CD4-positive, alpha-beta T cell treated with Interleukin-17A for 1 hour (primary cell): ENCODE data around the gene POLR3H.

Source experiments
- DNase-seq: peaks from one replicate; pipeline ENCODE4 v3.0.0-alpha.2; 2020

The POLR3H gene

DNA sequence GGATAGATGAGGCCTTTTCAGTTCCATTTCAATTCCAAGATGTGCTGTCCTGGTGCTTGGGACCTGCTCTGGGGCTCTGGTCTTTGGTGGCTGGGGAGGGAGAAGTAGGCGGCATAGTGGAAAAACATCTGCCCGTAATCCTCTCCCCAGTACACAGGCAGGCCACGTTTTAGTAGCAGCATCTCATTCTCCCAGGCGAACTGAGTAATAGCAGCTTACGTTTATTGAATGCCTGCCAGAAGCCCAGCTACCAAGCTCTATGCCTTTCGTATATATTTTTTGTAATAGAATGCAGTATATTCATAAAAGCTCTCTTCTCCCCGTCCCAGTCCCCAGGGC lies 63.9 kb downstream of the POLR3H start:
- DNase-seq: no peak

DNA sequence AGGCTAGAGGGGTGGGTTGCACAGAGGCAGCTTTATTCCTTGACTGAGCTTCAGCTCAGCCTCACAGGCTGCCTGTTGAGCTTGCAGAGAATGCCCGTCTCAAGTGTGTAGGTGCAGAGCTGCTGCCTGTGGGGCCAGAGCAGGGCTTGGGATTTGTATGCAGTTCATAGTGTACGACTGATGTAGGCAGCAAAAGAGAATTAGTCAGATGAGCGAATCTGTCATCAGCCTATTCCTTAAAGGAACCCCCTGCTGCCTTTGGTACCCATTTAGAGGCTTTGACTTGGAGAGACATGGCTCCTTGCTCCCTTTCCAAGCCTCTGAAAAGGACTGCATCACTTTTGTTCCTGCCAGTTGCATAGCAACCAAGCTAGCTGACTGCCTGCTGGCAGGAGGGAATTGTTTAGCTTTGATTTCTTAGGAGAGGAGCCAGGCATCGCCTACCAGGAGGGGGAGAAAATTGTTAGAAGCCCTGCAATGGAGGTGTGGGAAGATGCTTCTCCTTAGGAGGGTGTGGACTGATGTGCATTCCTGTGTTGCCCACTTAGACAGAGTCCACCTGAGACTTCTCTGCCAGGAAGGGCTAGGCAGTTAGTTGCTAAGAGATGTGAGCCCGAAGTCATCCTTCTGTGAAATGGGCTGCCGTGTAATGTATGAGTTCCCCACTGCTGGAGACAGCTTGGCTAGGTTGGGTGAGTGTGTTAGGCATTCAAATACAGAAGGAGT lies 64.4 kb downstream of the POLR3H start:
- DNase-seq: no peak

DNA sequence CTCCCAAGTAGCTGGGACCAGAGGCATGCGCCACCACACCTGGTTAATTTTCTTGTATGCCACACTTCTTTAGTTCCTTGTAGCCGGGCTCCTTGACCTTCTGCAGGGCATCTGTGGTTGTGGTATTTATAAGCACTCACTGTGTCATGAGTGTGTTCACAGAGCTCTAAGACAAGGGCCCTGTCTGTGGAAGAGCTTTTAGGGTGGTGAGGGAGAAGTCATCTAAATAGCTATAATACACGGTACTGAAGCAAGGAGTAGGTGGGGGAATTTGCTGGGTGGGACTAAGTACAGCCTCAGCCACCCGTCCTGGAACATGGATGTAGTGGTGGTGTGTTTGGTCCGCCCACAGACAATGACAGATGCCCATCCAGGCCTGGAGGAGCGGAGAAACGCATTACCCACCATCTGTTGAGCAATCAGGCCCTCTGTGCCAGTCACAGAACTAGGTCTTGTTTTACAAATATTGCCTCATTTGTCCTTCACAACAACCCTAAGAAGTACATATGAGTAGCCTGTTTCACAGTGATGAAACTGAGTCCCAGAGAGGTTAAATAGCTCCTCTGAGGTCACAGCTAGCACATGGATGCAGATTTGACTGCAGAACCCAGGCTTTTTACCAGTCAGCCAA lies 65.3 kb downstream of the POLR3H start:
- no peak for DNase-seq

DNA sequence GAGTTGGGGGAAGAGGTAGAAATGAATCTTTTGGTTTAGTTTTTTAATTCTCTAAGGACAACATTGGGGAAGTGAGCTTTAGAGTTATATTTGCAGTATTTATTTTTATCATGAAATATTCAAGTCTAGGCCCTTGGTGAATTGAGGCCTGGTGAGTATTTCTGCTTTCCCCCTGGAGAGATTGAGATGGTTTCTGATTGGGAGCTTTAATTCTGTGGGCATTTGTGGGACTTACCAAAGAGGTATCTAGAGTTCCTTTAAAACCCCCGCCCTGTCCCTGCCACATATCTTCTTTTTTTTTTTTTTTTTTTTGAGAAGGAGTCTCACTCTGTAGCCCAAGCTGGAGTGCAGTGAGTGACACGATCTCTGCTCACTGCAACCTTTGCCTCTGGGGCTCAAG lies 65.8 kb downstream of the POLR3H start:
- no peak for DNase-seq
